LNCaP clone FGC (cell line): ENCODE results near the gene TSC22D2.

Source experiments
- DNase-seq: peaks from one replicate; pipeline ENCODE4 v3.0.0-alpha.2; 2011; ENCODE audit warnings: low read depth
- H3K4me3 ChIP-seq: 2 replicates; pipeline ENCODE4 v1.5.1; 2011; ENCODE audit warnings: mild to moderate bottlenecking, low read depth, low read length, control low read depth
- CTCF ChIP-seq: IDR thresholded peaks from 2 replicates; pipeline ENCODE4 v1.5.1; 2012; ENCODE audit warnings: mild to moderate bottlenecking; ENCODE audit not compliant: control insufficient read depth, insufficient read depth; ENCODE audit errors: extremely low read depth

TSC22D2 gene

GRCh38 chr3:150419959-150420358, 11.9 kb downstream of the TSC22D2 start:
- no peak for DNase-seq
- no peak for TF ChIP-seq CTCF
- no peak overlapping the region for H3K4me3 ChIP-seq

GRCh38 chr3:150421256-150421655, 13.2 kb downstream of the TSC22D2 start:
- no peak for TF ChIP-seq CTCF
- no peak overlapping the region for H3K4me3 ChIP-seq
- DNase-seq: no peak

- no peak for TF ChIP-seq CTCF
- no peak for DNase-seq
- no peak overlapping the region for H3K4me3 ChIP-seq
These were observed 13.9 kb downstream of the TSC22D2 start for GRCh38 chr3:150421799-150422548.

GRCh38 chr3:150422907-150423306, 14.8 kb downstream of the TSC22D2 start:
- no peak for TF ChIP-seq CTCF
- no peak overlapping the region for H3K4me3 ChIP-seq
- DNase-seq: no peak

GRCh38 chr3:150423761-150424160, 15.7 kb downstream of the TSC22D2 start:
- no peak for TF ChIP-seq CTCF
- no peak for DNase-seq
- no peak overlapping the region for H3K4me3 ChIP-seq

GRCh38 chr3:150426292-150426691, 18.2 kb downstream of the TSC22D2 start:
- DNase-seq: no peak
- H3K4me3 ChIP-seq: no peak overlapping the region
- no peak for TF ChIP-seq CTCF

GRCh38 chr3:150428562-150428961, 20.5 kb downstream of the TSC22D2 start:
- no peak for TF ChIP-seq CTCF
- DNase-seq: no peak
- H3K4me3 ChIP-seq: no peak overlapping the region
